Keratinocyte (primary cell): ENCODE measurements around the gene CCDC146. TPM values are rescaled to one million over a fixed set of nuclear protein-coding genes. Genes with fewer than 3 reads are reported as not detected.

Source experiments
- DNase-seq: peaks from one replicate; pipeline ENCODE4 v3.0.0-alpha.2; 2011; ENCODE audit warnings: low read depth, missing footprints, low spot score
- FAIRE-seq: peaks from 2 replicates; lab custom pipeline; 2011; peaks lifted over from hg19 to GRCh38; lab: Jason Lieb, UNC
- H2AFZ ChIP-seq: 2 replicates; pipeline ENCODE4 v1.6.0; 2012; ENCODE audit warnings: low read length, control low read depth, inconsistent platforms; ENCODE audit not compliant: control insufficient read depth
- H3K27ac ChIP-seq: 2 replicates; pipeline ENCODE4 v1.5.1; 2011; ENCODE audit warnings: low read length; ENCODE audit not compliant: control insufficient read depth, insufficient read depth
- H3K27me3 ChIP-seq: 3 replicates; pipeline ENCODE4 v1.6.0; 2011; ENCODE audit warnings: low read length; ENCODE audit not compliant: control insufficient read depth, insufficient read depth; ENCODE audit errors: extremely low read depth
- H3K36me3 ChIP-seq, 2 experiments: 2 replicates in 1 of 2; 3 replicates in 1 of 2; pipeline ENCODE4 v1.5.1; 2011; ENCODE audit warnings: low read length in 2 of 2, mild to moderate bottlenecking in 1 of 2; ENCODE audit not compliant: control insufficient read depth in 2 of 2, insufficient read depth in 2 of 2; ENCODE audit errors: extremely low read depth in 1 of 2
- H3K4me1 ChIP-seq: 3 replicates; pipeline ENCODE4 v1.5.1; 2011; ENCODE audit warnings: low read length; ENCODE audit not compliant: control insufficient read depth, insufficient read depth; ENCODE audit errors: extremely low read depth
- H3K4me2 ChIP-seq: 3 replicates; pipeline ENCODE4 v1.6.0; 2011; ENCODE audit warnings: low read depth, low read length; ENCODE audit not compliant: control insufficient read depth, insufficient read depth; ENCODE audit errors: extremely low read depth
- H3K4me3 ChIP-seq, 3 experiments: fragments of 200-600 bp in 1 of 3; sonication (generic) in 1 of 3; 2 replicates in 2 of 3; 3 replicates in 1 of 3; pipeline ENCODE4 v1.5.1; 2011 to 2016; ENCODE audit warnings: low read length in 3 of 3, mild to moderate bottlenecking in 3 of 3, control low read depth in 2 of 3, inconsistent platforms in 1 of 3, low read depth in 1 of 3, mixed read lengths in 1 of 3, mixed run types in 1 of 3, moderate library complexity in 1 of 3; ENCODE audit not compliant: control insufficient read depth in 2 of 3, insufficient read depth in 2 of 3; ENCODE audit errors: extremely low read depth in 1 of 3
- H3K79me2 ChIP-seq: 2 replicates; pipeline ENCODE4 v1.6.0; 2012; ENCODE audit warnings: low read length; ENCODE audit not compliant: control insufficient read depth, insufficient read depth
- H3K9ac ChIP-seq: 3 replicates; pipeline ENCODE4 v1.6.0; 2011; ENCODE audit warnings: low read length; ENCODE audit not compliant: control insufficient read depth, insufficient read depth; ENCODE audit errors: extremely low read depth
- H3K9me1 ChIP-seq: 3 replicates; pipeline ENCODE4 v1.6.0; 2011; ENCODE audit warnings: low read length; ENCODE audit not compliant: control insufficient read depth, insufficient read depth; ENCODE audit errors: extremely low read depth
- H3K9me3 ChIP-seq: 2 replicates; pipeline ENCODE4 v1.5.1; 2012; ENCODE audit warnings: low read depth, low read length; ENCODE audit not compliant: control insufficient read depth
- H4K20me1 ChIP-seq: 3 replicates; pipeline ENCODE4 v1.6.0; 2011; ENCODE audit warnings: low read length; ENCODE audit not compliant: control insufficient read depth, insufficient read depth; ENCODE audit errors: extremely low read depth
- CTCF ChIP-seq, 3 experiments: IDR thresholded peaks in 1 of 3; conservative IDR thresholded peaks in 1 of 3; optimal IDR thresholded peaks in 1 of 3; 2 replicates in 2 of 3; 3 replicates in 1 of 3; pipeline versions ENCODE3 to v1.5.1; 2011; ENCODE audit warnings: low read length in 3 of 3, mild to moderate bottlenecking in 3 of 3, moderate library complexity in 2 of 3, control low read depth in 1 of 3, inconsistent platforms in 1 of 3; ENCODE audit not compliant: insufficient read depth in 2 of 3; ENCODE audit errors: extremely low read depth in 1 of 3
- EZH2 ChIP-seq: IDR thresholded peaks from one replicate; pipeline ENCODE4 v1.6.1; 2012; ENCODE audit warnings: inconsistent platforms, mild to moderate bottlenecking, low read length, moderate library complexity
- dilution Hi-C: fragments of 300-500 bp; cut with MboI; formaldehyde crosslinking; loops from one replicate; pipeline ENCODE4 v1.7.0; 2020; ENCODE audit warnings: low sequenced_read_pairs; ENCODE audit not compliant: extremely low pct_ligation_motif_present
- polyA plus RNA-seq, 5 experiments: library from polyadenylated mRNA; depleted of rRNA in 3 of 5; stranded (reverse) in 3 of 5; stranded (forward) in 1 of 5; unstranded in 1 of 5; fragments of >200 nt; gene quantifications; 1 replicate in 1 of 5; 2 replicates in 3 of 5; 3 replicates in 1 of 5; pipeline versions ENCODE4 v1.2.1 to v1.2.3, GENCODE V29; 2011 to 2012; ENCODE audit warnings: missing spikeins in 2 of 5, low read depth in 1 of 5, low replicate concordance in 1 of 5

Gene CCDC146
- polyA plus RNA-seq, 1 donor (not counting 4 experiments of a cell fraction or from before 2014, with no cell fraction given), result 5.7 TPM

DNA sequence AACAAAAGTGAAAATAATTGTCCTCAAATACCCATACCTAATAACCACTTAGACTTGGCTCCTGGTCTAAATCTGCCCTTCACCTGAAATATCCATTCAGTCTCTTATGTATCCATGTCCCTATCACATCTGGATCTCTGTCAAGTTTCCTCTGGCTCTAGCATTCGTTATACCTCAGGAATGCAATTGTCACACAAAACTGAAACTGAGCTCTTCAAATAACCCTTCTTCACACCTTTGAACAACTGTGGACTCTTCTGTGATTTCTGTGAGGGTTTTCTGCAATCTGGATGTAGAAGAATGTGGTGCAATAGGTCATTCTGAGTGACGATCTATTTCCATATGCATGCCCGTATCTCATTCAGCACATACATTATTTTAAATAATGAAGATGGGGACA, 130.7 kb downstream of the CCDC146 start:
- H3K4me1 ChIP-seq, result no peaks in the 10 kb centered on the region
- no peak overlapping the region for H3K9ac ChIP-seq
- H3K4me2 ChIP-seq, result no peak overlapping the region
- H2AFZ ChIP-seq, result no peak overlapping the region
- H3K9me3 ChIP-seq, result no peaks in the 10 kb centered on the region
- no peaks in the 10 kb centered on the region for H3K27me3 ChIP-seq
- TF ChIP-seq EZH2 (no peak), CTCF (optimal IDR thresholded peaks at IDR 0.05 in 1 of 3, IDR thresholded peaks at IDR 0.05 in 1 of 3, conservative IDR thresholded peaks at IDR 0.05 in 1 of 3; ENCODE audit: extremely low read depth in 1 of 3, insufficient read depth in 2 of 3, low read length in 3 of 3) (no peak)
- H3K27ac ChIP-seq, result no peak overlapping the region
- no peaks in the 10 kb centered on the region for H3K79me2 ChIP-seq
- no peaks in the 10 kb centered on the region for H4K20me1 ChIP-seq
- dilution Hi-C loops, result no loop called here
- FAIRE-seq (no peak), DNase-seq (no peak)
- H3K36me3 ChIP-seq, result no peaks in the 10 kb centered on the region
- no peaks in the 10 kb centered on the region for H3K9me1 ChIP-seq
- H3K4me3 ChIP-seq, result no peak overlapping the region

GRCh38 chr7:77254429-77254828, 132.0 kb downstream of the CCDC146 start:
- Histone ChIP-seq H3K9ac (no peak overlapping the region), H3K27me3 (no peaks in the 10 kb centered on the region), H3K4me2 (no peak overlapping the region), H4K20me1 (no peaks in the 10 kb centered on the region), H3K79me2 (no peaks in the 10 kb centered on the region), H3K9me3 (no peaks in the 10 kb centered on the region), H3K9me1 (no peaks in the 10 kb centered on the region), H3K27ac (no peak overlapping the region), H3K4me3 (no peak overlapping the region), H2AFZ (no peak overlapping the region), H3K36me3 (no peaks in the 10 kb centered on the region), H3K4me1 (no peaks in the 10 kb centered on the region)
- no peak for TF ChIP-seq EZH2
- TF ChIP-seq CTCF (optimal IDR thresholded peaks at IDR 0.05 in 1 of 3, IDR thresholded peaks at IDR 0.05 in 1 of 3, conservative IDR thresholded peaks at IDR 0.05 in 1 of 3; ENCODE audit: extremely low read depth in 1 of 3, insufficient read depth in 2 of 3, low read length in 3 of 3), result no peak
- dilution Hi-C loops, result no loop called here
- FAIRE-seq, result no peak
- no peak for DNase-seq
